Stimulated activated CD4-positive, alpha-beta T cell treated with anti-CD3 and anti-CD28 coated beads, Interleukin-15, amount 100 ng/mL, for 24 hours (primary cell): Measurements from ENCODE around the gene PSME1.
A peak's percentile ranks its signal among the peaks of the same experiment; 100 is the strongest.

Experiments
- DNase-seq: peaks from one replicate; pipeline ENCODE4 v3.0.0-alpha.2; 2020

The PSME1 gene

DNA sequence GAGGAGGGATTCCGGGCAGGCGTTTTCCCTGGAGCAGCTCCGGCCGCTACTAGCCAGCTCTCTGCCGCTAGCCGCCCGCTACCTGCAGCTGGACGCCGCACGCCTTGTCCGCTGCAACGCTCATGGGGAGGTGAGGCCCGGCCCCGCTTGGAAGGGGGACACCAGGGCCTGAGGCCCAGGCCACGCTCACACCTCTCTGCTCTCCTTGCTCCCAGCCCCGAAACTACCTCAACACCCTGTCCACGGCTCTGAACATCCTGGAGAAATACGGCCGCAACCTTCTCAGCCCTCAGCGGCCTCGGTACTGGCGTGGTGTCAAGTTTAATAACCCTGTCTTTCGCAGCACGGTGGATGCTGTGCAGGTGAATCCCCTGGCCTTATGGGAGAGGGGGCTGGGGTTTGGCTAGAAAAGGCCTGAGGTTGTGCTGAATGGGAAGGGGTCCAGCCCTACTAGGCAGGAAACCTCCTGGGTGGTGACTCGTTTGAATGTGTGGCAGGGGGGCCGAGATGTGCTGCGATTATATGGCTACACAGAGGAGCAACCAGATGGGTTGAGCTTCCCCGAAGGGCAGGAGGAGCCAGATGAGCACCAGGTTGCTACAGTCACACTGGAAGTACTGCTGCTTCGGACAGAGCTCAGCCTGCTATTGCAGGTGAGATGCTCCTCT lies 11.9 kb downstream of the PSME1 start:
- no peak for DNase-seq

DNA sequence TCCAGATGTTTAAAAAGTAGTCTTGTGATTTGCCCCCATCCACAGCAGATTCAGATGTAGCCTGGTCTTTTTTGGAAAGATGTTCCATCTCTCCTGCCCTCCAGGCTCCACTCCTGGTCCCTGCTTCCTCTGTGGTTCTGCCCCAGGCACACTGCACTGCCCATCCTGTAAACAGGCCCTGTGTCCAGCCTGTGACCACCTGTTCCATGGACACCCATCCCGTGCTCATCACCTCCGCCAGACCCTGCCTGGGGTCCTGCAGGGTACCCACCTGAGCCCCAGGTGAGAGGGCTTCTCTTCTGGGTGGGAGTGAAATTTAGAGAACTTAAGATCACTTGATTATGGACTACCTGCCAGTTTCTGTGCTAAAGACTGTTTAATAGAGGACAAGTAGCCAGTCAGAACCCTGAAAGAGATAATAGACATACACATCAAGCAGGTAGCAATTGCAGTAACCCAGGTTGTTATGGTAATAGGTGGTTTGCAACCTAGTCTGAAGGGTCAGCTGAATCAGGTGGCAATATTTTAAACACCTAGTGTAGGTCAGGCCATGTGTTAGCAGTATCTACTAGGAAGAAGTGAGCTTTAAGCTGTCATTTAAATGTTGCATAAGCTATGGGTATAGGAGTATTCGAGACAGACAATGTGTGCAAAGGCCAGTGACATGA lies 13.4 kb downstream of the PSME1 start:
- DNase-seq, result no peak

DNA sequence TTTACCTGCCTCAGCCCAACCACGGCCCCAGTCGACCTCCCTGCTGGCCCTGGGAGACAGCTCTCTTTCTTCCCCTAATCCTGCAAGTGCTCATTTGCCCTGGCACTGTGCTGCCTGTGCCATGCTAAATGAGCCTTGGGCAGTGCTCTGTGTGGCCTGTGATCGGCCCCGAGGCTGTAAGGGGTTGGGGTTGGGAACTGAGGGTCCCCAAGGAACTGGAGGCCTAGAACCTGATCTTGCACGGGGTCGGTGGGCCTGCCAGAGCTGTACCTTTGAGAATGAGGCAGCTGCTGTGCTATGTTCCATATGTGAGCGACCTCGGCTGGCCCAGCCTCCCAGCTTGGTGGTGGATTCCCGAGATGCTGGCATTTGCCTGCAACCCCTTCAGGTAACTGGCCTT lies 14.1 kb downstream of the PSME1 start:
- DNase-seq, result no peak

DNA sequence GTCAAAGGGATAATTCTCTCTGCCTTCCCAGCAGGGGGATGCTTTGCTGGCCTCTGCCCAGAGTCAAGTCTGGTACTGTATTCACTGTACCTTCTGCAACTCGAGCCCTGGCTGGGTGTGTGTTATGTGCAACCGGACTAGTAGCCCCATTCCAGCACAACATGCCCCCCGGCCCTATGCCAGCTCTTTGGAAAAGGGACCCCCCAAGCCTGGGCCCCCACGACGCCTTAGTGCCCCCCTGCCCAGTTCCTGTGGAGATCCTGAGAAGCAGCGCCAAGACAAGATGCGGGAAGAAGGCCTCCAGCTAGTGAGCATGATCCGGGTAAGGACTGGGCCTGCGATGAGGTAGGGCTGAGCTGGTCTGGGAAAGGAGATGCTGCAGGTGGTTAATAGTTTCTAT lies 14.6 kb downstream of the PSME1 start:
- DNase-seq, result no peak

DNA sequence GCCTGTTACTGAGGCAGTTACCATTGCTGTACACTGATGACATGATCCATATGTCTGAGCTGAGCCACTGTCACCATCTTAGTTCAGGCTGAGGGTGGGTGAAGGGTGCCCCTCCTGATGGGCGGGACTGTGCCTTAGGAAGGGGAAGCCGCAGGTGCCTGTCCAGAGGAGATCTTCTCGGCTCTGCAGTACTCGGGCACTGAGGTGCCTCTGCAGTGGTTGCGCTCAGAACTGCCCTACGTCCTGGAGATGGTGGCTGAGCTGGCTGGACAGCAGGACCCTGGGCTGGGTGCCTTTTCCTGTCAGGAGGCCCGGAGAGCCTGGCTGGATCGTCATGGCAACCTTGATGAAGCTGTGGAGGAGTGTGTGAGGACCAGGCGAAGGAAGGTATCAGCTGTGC lies 15.0 kb downstream of the PSME1 start:
- no peak for DNase-seq

DNA sequence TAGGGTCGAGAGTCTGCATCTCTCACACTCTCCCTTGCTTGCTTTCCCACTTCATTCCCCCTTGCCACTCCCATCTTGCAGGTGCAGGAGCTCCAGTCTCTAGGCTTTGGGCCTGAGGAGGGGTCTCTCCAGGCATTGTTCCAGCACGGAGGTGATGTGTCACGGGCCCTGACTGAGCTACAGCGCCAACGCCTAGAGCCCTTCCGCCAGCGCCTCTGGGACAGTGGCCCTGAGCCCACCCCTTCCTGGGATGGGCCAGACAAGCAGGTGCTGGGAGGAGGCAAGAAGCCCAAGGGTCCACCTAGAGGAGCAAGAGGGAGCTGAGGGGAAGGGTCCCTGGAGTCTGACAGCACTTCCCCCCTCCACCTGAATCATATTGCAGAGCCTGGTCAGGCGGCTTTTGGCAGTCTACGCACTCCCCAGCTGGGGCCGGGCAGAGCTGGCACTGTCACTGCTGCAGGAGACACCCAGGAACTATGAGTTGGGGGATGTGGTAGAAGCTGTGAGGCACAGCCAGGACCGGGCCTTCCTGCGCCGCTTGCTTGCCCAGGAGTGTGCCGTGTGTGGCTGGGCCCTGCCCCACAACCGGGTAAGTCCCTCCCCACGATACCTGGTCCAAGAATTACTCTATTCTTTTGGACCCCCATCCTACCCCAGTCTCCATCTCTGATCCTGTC lies 15.5 kb downstream of the PSME1 start:
- no peak for DNase-seq

DNA sequence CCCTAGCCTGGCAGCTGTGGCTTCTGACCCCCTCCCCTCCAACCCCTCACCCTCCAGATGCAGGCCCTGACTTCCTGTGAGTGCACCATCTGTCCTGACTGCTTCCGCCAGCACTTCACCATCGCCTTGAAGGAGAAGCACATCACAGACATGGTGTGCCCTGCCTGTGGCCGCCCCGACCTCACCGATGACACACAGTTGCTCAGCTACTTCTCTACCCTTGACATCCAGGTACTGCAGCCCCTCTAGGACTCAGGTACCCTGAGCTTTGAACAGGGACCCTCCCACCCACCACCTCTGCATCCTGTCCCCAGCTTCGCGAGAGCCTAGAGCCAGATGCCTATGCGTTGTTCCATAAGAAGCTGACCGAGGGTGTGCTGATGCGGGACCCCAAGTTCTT lies 19.1 kb downstream of the PSME1 start:
- no peak for DNase-seq

DNA sequence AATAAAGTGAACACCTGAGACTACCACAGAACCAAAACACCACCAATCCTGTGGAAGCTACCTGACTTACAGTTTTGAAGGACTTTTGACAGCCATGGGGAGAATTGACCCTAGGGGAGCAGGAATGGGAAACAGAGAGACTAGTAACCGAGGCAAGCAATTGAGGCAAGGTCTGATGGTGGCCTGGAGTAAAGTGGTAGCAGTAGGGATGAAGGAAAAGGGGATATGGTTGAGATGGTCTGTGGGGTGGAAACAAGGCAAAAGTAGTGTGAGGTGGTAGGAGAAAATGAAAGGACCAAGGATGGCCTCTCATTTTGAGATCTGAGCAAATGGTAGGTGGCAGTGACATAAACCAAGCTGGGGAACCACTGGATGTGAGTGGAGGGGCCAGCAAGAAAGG lies 20.8 kb downstream of the PSME1 start:
- no peak for DNase-seq

DNA sequence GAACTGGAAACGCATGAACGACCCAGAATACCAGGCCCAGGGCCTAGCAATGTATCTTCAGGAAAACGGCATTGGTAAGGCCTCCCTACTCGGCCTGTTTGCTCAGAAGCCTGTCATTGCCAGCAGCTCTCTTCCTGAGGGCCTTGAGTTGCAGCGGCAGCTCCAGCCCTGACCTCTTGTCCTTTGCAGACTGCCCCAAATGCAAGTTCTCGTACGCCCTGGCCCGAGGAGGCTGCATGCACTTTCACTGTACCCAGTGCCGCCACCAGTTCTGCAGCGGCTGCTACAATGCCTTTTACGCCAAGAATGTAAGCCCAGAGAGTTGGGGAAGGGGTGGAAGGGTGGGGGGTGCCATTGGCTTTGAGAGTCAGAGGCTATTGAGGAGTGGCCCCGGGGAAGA lies 21.3 kb downstream of the PSME1 start:
- no peak for DNase-seq

DNA sequence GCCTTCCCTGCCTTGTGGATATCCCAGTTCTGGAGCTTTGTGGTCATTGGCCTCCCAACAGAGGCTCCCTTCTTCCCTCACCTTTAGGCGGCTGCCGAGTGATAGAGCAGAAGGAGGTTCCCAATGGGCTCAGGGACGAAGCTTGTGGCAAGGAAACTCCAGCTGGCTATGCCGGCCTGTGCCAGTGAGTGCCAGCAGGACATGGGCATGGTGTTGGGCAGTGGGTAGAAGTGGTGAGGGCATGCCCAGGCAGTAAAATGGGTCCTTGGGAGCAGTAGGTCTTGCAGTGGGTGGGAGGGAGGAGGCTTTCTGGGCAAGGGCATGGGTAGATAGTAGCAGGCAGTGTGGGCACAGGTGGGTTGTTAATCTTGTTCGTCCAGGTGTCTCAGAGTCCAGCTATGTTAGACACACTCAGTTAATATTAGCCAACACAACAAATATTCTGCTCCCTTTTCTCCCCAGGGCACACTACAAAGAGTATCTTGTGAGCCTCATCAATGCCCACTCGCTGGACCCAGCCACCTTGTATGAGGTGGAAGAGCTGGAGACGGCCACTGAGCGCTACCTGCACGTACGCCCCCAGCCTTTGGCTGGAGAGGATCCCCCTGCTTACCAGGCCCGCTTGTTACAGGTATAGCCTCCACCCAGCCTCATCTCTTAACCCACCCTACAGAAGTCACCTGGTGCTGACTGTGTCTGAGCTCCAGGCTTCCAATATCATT lies 23.9 kb downstream of the PSME1 start:
- DNase-seq, result no peak

DNA sequence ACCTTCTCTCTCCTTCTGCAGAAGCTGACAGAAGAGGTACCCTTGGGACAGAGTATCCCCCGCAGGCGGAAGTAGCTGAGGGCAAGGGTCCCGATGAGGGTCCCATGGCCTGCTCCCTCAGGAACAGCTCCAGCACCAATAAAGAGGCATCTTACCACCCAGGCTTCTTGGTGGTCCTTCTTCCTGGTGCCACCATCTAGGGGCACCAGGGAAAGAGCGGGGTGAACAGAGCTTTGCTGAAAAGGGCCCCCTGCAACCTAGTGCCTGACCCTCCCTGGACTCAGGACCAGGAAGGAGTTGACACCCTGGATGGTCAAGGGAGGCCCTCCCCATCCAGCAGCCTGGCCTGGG lies 24.5 kb downstream of the PSME1 start:
- no peak for DNase-seq

DNA sequence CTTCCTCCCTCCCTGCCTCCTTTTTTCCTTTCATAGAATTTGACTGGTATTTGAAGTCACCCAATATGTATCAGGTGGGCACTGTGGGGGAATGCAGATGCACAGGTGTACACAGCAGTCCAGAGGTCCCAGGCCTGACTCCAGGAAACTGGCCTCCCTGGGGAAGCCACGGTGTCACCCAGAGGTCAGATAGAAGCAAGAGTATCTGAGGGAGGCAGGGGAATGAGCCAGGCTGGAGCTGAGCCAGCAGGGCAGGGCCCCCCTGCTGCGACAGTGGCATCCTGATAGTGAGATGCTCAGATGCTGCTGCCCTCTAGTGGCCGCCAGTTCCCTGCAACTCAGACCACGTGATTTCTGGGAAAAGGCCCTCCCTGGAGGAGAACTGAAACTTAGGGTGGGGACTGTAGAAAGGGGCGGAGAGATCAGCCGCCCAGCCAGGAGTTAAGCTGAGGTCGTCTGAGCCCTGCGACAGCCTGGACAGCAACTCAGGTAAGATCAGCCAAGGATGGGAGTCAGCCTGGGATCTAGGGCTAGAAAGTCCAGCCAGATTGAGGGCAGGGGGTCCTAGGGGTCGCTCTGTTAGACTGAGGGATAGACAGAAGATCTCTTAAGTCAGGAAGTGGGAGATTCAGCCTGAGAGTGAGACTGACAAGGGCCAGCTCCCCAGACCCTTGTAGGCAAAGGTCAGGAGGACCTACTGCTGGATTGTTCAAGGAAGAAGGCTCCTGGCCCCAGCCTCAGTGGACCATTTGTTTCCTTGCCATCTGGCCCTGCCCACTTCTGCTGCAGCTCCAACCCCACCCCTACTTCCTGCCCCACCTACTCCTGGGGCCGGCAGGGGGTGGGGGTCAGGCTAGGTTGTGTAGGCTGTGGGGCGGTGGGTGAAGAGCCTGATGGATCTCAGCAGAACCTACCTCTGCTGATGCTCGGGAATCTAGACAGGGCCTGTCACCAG lies 25.1 kb downstream of the PSME1 start, which contains the start of gene IRF9:
TSS of gene IRF9 (plus strand) at position 416 of the 955 bp plus-strand sequence. CDS start 880 bp downstream, outside the sequence.
- peak; percentile 96 for DNase-seq

DNA sequence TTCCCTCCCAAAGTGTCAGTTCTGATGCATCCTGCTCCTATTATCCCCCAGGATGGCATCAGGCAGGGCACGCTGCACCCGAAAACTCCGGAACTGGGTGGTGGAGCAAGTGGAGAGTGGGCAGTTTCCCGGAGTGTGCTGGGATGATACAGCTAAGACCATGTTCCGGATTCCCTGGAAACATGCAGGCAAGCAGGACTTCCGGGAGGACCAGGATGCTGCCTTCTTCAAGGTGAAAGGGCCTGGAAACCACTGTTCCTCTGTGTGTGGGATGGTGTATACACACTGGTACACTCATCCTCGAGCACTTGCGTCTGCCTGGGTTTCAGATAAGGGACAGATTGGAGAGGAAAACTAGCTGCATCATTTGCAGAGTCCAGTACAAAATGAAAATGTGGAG lies 26.1 kb downstream of the PSME1 start:
- DNase-seq, result peak; percentile 54

DNA sequence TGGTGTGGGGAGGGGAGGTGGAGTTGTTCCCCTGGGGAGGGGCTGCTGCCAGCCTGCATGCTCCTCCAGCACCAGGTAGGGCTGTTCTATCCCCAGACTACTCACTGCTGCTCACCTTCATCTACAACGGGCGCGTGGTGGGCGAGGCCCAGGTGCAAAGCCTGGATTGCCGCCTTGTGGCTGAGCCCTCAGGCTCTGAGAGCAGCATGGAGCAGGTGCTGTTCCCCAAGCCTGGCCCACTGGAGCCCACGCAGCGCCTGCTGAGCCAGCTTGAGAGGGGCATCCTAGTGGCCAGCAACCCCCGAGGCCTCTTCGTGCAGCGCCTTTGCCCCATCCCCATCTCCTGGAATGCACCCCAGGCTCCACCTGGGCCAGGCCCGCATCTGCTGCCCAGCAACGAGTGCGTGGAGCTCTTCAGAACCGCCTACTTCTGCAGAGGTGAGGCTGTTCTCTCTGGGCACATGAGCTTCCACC lies 28.6 kb downstream of the PSME1 start:
- DNase-seq, result no peak

DNA sequence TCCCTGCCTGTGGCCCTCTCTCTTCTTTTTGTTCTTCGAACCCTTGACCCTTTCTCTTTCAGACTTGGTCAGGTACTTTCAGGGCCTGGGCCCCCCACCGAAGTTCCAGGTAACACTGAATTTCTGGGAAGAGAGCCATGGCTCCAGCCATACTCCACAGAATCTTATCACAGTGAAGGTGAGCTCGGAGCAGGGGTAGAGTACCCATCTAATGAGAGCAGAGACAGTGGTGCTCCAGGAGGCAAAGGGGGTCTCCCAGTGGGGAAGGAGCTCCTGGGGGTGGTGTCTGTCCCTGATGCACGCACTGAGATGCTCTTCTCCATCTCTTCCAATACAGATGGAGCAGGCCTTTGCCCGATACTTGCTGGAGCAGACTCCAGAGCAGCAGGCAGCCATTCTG lies 29.8 kb downstream of the PSME1 start:
- no peak for DNase-seq

DNA sequence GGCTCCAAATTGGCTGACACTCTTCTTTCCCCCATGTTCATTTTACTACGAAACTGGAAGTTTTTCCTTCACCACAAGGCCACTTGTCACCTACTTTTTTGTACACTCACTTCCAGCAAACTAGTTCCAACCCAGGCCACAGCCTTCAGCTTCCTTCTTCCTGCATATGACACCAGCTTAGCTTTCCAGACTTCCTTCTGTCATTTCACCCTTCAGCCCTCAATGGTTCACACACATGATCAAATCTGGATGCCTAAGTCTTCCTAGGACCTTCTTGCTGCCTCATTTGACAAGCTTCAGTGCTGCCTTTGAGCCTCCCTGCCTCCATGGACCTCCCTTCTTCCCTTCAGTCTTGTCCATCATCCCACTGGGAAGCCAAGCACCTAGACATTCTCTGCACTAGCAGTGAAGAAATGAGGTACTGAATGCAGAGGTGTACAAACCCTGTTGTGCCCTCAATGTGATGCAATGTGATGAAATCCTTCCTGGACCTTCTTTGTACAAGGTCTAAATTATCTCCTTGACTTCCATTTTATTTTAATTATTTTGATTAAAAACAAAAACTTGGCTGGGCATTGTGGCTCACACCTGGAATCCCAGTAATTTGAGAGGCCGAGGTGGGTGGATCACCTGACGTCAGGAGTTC lies 31.6 kb downstream of the PSME1 start:
- no peak for DNase-seq

DNA sequence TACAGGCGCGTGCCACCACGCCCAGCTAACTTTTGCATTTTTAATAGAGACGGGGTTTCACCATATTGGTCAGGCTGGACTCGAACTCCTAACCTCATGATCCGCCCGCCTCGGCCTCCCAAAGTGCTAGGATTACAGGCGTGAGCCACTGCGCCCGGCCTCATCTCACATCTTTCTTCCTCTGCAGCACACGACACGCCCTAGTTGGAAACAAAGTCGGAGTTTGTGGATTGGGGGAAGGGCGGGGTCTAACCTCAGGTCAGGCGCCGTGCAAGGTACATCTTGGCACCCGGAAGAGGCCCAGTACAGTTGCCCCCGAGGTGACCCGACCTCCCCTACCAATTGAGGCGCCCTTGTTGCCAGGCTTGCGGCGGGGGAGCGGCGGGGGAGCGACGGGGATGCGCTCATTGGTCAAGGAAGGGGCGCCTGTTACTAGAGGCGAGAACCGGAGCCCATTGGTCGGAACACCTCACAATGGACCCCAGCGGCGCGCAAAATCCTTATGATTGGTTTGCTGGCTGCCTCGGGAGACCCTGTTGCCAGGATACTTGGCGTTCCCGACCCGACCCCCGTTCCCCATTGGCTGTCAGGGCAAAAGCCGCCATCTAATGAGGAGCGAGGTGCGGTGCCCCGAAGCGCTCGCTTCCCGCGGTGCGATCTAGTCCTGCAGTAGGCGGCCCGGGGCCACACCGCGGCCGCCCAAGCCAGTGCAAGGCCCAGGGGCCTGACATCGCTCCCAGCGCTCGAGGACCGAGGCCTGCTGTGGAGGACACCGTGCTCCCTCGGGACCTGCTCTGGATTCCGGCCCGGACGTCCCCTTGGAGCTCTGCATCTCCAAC lies 35.6 kb downstream of the PSME1 start, which contains the start of gene REC8:
TSS of gene REC8 (plus strand) at position 659 of the 839 bp plus-strand sequence. CDS start 473 bp downstream, outside the sequence.
- peak; percentile 79 for DNase-seq

DNA sequence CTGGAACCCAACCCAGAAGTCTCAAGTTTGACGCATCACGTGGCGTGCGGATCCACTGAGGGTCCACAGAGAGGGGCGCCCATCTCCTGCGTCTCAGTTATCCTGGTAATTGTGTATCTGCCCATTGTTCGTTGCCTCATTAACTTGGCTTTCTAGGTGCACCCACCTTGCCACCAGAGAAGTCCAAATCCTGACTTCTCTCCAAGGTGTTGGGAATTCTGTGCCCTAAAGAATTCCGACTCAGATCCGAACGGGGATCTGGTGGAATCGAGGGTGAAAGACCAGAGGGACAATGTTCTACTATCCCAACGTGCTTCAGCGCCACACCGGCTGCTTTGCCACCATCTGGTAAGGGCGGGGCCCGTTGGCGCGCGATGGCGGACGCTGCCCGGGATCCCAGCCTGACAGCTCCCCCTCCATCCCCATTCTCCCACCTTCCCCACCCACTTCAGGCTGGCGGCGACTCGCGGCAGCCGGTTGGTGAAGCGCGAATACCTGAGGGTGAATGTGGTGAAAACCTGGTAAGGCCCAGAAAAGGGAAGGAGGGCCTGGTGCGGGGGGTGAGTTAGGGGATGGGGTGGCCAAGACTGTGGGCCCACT lies 36.4 kb downstream of the PSME1 start:
- no peak for DNase-seq

DNA sequence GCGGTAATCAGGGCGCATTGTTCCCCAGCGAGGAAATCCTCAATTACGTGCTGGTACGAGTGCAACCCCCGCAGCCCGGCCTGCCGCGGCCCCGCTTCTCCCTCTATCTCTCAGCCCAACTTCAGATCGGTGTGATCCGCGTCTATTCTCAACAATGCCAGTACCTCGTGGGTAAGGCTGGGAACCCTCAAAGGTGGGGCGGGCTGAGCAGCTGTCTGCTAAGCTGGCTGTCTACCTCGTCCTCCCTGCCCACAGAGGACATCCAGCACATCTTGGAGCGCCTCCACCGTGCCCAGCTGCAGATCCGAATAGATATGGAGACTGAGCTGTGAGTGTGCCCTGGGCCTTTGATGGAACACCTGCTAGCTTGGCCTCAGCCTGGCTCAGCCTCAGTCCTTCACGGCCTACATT lies 36.9 kb downstream of the PSME1 start:
- DNase-seq, result no peak

DNA sequence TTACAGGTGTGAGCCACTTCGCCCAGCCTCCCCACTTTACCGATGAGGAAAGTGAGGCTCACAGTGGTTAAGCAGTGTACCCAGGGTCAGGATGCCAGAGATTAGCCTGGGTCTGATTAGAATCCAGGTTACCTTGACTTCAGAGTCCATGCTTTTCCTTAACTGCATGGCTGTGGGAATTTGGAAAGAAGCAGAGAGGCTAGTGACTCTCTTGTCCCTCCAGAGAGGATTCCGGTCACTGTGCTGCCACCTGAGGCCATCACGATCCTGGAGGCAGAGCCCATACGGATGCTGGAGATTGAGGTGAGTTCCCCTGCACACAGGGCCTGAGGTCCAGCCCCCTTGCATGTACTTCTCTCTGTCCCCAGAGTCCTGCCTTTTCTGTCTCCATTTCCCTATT lies 40.6 kb downstream of the PSME1 start:
- DNase-seq, result no peak
